ENCODE results near the gene EDA. TPM values are rescaled to one million over a fixed set of nuclear protein-coding genes. Genes with fewer than 3 reads are reported as not detected.

Gene EDA
- total RNA-seq, 2 donors from 2014 or later = 8.1 to 10.1 TPM

GRCh38 chrX:69748055-69748454 lies 132.1 kb downstream of the EDA start:
- no peak for DNase-seq (ENCODE audit: low spot score)
- Histone ChIP-seq H3K4me3 (no peak overlapping the region), H3K27me3 (replicated peaks; ENCODE audit: insufficient read depth) (no peaks in the 10 kb centered on the region), H3K9me3 (no peaks in the 10 kb centered on the region), H3K4me1 (replicated peaks) (no peaks in the 10 kb centered on the region), H3K36me3 (no peaks in the 10 kb centered on the region), H3K27ac (no peak overlapping the region)
- TF ChIP-seq CTCF (IDR thresholded peaks at IDR 0.05) = no peak
- no peak for TF ChIP-seq POLR2A (IDR thresholded peaks at IDR 0.05)
- TF ChIP-seq POLR2AphosphoS5 (IDR thresholded peaks at IDR 0.05) = no peak
- intact Hi-C loops (cut with DNase I) = no loop called here
- 92% methylated on average over 1 of the region's 1 CpG for WGBS

GRCh38 chrX:69759921-69760625 lies 144.2 kb downstream of the EDA start:
- intact Hi-C loops (cut with DNase I) = no loop called here
- WGBS = 33% methylated on average over 1 of the region's 1 CpG
- no peak overlapping the region for H3K4me3 ChIP-seq
- H3K27ac ChIP-seq = no peak overlapping the region
- no peaks in the 10 kb centered on the region for H3K9me3 ChIP-seq
- H3K4me1 ChIP-seq (replicated peaks) = no peaks in the 10 kb centered on the region
- H3K27me3 ChIP-seq (replicated peaks; ENCODE audit: insufficient read depth) = no peaks in the 10 kb centered on the region
- TF ChIP-seq POLR2AphosphoS5 (IDR thresholded peaks at IDR 0.05) (no peak), CTCF (IDR thresholded peaks at IDR 0.05) (no peak), POLR2A (IDR thresholded peaks at IDR 0.05) (no peak)
- no peak for DNase-seq (ENCODE audit: low spot score)
- H3K36me3 ChIP-seq = no peaks in the 10 kb centered on the region

- no peak for DNase-seq (ENCODE audit: low spot score)
- TF ChIP-seq CTCF (IDR thresholded peaks at IDR 0.05) (no peak), POLR2AphosphoS5 (IDR thresholded peaks at IDR 0.05) (no peak), POLR2A (IDR thresholded peaks at IDR 0.05) (no peak)
- Histone ChIP-seq H3K4me3 (no peak overlapping the region), H3K4me1 (replicated peaks) (no peaks in the 10 kb centered on the region), H3K27ac (no peak overlapping the region), H3K27me3 (replicated peaks; ENCODE audit: insufficient read depth) (no peaks in the 10 kb centered on the region), H3K9me3 (no peaks in the 10 kb centered on the region), H3K36me3 (no peaks in the 10 kb centered on the region)
- WGBS = 76% methylated on average over 3 of the region's 3 CpGs
- intact Hi-C loops (cut with DNase I) = no loop called here
Measured at GRCh38 chrX:69761633-69762032, 145.7 kb downstream of the EDA start.

GRCh38 chrX:69762340-69762739 lies 146.4 kb downstream of the EDA start:
- no peaks in the 10 kb centered on the region for H3K9me3 ChIP-seq
- DNase-seq (ENCODE audit: low spot score) = no peak
- TF ChIP-seq POLR2A (IDR thresholded peaks at IDR 0.05) (no peak), POLR2AphosphoS5 (IDR thresholded peaks at IDR 0.05) (no peak), CTCF (IDR thresholded peaks at IDR 0.05) (no peak)
- intact Hi-C loops (cut with DNase I) = no loop called here
- 92% methylated on average over 3 of the region's 3 CpGs for WGBS
- no peaks in the 10 kb centered on the region for H3K27me3 ChIP-seq (replicated peaks; ENCODE audit: insufficient read depth)
- H3K4me3 ChIP-seq = no peak overlapping the region
- H3K4me1 ChIP-seq (replicated peaks) = no peaks in the 10 kb centered on the region
- H3K27ac ChIP-seq = no peak overlapping the region
- H3K36me3 ChIP-seq = no peaks in the 10 kb centered on the region

- DNase-seq (ENCODE audit: low spot score) = no peak
- TF ChIP-seq CTCF (IDR thresholded peaks at IDR 0.05) (no peak), POLR2AphosphoS5 (IDR thresholded peaks at IDR 0.05) (no peak), POLR2A (IDR thresholded peaks at IDR 0.05) (no peak)
- H3K27me3 ChIP-seq (replicated peaks; ENCODE audit: insufficient read depth) = no peaks in the 10 kb centered on the region
- H3K9me3 ChIP-seq = no peaks in the 10 kb centered on the region
- no peaks in the 10 kb centered on the region for H3K4me1 ChIP-seq (replicated peaks)
- intact Hi-C loops (cut with DNase I) = no loop called here
- 67% methylated on average over 4 of the region's 4 CpGs for WGBS
- H3K4me3 ChIP-seq = no peak overlapping the region
- H3K27ac ChIP-seq = no peak overlapping the region
- H3K36me3 ChIP-seq = no peaks in the 10 kb centered on the region
Measured at GRCh38 chrX:69793260-69793935, 177.5 kb downstream of the EDA start.
